A549 (cell line): ENCODE results near the gene SERPINA3. TPM values are rescaled to one million over a fixed set of nuclear protein-coding genes. Genes with fewer than 3 reads are reported as not detected.

ENCODE experiments used
- ATAC-seq, 2 experiments: fragments of 200-7000 bp in 1 of 2; fragments of >200 bp in 1 of 2; cut with Nextera tagmentation in 1 of 2; cut with Tn5 transposase in 1 of 2; 3 replicates each; pipeline versions ENCODE4 v1.8.0 to v1.9.1; 2018 to 2020; ENCODE audit warnings: mild to moderate bottlenecking in 1 of 2, moderate library complexity in 1 of 2
- CTCF ChIA-PET: fragments of 300-600 bp; sonication (Branson Sonifier 250); formaldehyde crosslinking; extraction: SDS; loops from one replicate; lab custom pipeline; 2021; ENCODE audit warnings: antibody characterized with exemption, inconsistent platforms; lab: Yijun Ruan, JAX
- POLR2A ChIA-PET: fragments of 350-600 bp; formaldehyde crosslinking; extraction: SDS; loops from one replicate; lab custom pipeline; 2021; ENCODE audit warnings: antibody characterized with exemption, inconsistent platforms; lab: Yijun Ruan, JAX
- DNase-seq, 2 experiments: peaks; one replicate each; pipeline versions ENCODE4 v3.0.0 to v3.0.0-alpha.2; 2011 to 2016; ENCODE audit warnings: low read depth in 1 of 2, low spot score in 1 of 2
- FAIRE-seq: peaks from 2 replicates; lab custom pipeline; 2011; peaks lifted over from hg19 to GRCh38; lab: Jason Lieb, UNC
- H3K27ac ChIP-seq, 2 experiments: fragments of >200 bp; sonication (Bioruptor Twin); formaldehyde crosslinking; 3 replicates each; pipeline ENCODE4 v1.5.1; 2016 to 2017
- H3K4me1 ChIP-seq: fragments of >200 bp; sonication (Bioruptor Twin); formaldehyde crosslinking; 3 replicates; pipeline ENCODE4 v1.6.1; 2016
- H3K4me2 ChIP-seq: fragments of >200 bp; sonication (Bioruptor Twin); formaldehyde crosslinking; 3 replicates; pipeline ENCODE4 v1.6.1; 2016
- H3K4me3 ChIP-seq: fragments of >200 bp; sonication (Bioruptor Twin); formaldehyde crosslinking; 3 replicates; pipeline ENCODE4 v1.5.1; 2016
- H3K9me3 ChIP-seq: fragments of >200 bp; sonication (Bioruptor Twin); formaldehyde crosslinking; 3 replicates; pipeline ENCODE4 v1.6.1; 2016
- BHLHE40 ChIP-seq: IDR thresholded peaks from 2 replicates; pipeline ENCODE4 v1.6.1; 2012; ENCODE audit warnings: low read depth, low read length, inconsistent platforms
- CBX8 ChIP-seq: fragments of 200-600 bp; sonication (generic); IDR thresholded peaks from 2 replicates; pipeline ENCODE4 v1.6.1; 2016
- CEBPB ChIP-seq, 2 experiments: fragments of >200 bp in 1 of 2; sonication (Bioruptor Twin) in 1 of 2; formaldehyde crosslinking in 1 of 2; IDR thresholded peaks; 2 replicates each; pipeline ENCODE4 v1.6.1; 2012 to 2016
- EP300 ChIP-seq, 2 experiments: fragments of >200 bp; sonication (Bioruptor Twin); formaldehyde crosslinking; IDR thresholded peaks; 2 replicates in 1 of 2; 3 replicates in 1 of 2; pipeline ENCODE4 v1.6.1; 2016 to 2017
- ESRRA ChIP-seq: fragments of 150-350 bp; IDR thresholded peaks from 2 replicates; pipeline ENCODE4 v1.6.1; 2014; ENCODE audit warnings: mild to moderate bottlenecking, low read length, borderline replicate concordance
- FOXS1 ChIP-seq: fragments of 250-450 bp; sonication (Bioruptor Pico); IDR thresholded peaks from 2 replicates; pipeline ENCODE4 v1.5.0; 2020; ENCODE audit warnings: mild to moderate bottlenecking, moderate library complexity
- GATA3 ChIP-seq: IDR thresholded peaks from 2 replicates; pipeline ENCODE4 v1.6.1; 2012; ENCODE audit warnings: borderline replicate concordance
- HDAC2 ChIP-seq: fragments of 200-600 bp; sonication (generic); IDR thresholded peaks from 2 replicates; pipeline ENCODE4 v1.6.1; 2016
- HOXA7 ChIP-seq: fragments of 250-450 bp; sonication (Bioruptor Pico); IDR thresholded peaks from 2 replicates; pipeline ENCODE4 v1.5.0; 2020; ENCODE audit warnings: mild to moderate bottlenecking, moderate library complexity
- HOXB13 ChIP-seq: fragments of 250-450 bp; sonication (Bioruptor Pico); IDR thresholded peaks from 2 replicates; pipeline ENCODE4 v1.5.0; 2020; ENCODE audit warnings: low read depth, mild to moderate bottlenecking, moderate library complexity
- HOXB5 ChIP-seq: fragments of 250-450 bp; sonication (Bioruptor Pico); IDR thresholded peaks from 2 replicates; pipeline ENCODE4 v1.5.0; 2020; ENCODE audit warnings: mild to moderate bottlenecking, moderate library complexity
- KDM1A ChIP-seq: fragments of 200-600 bp; sonication (generic); IDR thresholded peaks from 2 replicates; pipeline ENCODE4 v1.6.1; 2016; ENCODE audit warnings: low read depth, mild to moderate bottlenecking
- MYC ChIP-seq: IDR thresholded peaks from 2 replicates; pipeline ENCODE4 v1.6.1; 2012; ENCODE audit warnings: mild to moderate bottlenecking, inconsistent platforms, low read length, improper control_type of control experiment, borderline replicate concordance
- NFE2L2 ChIP-seq: fragments of 150-350 bp; conservative IDR thresholded peaks from 2 replicates; pipeline ENCODE4 v1.6.1; 2014; ENCODE audit warnings: low read length
- NR3C1 ChIP-seq: fragments of >200 bp; sonication (Bioruptor Twin); formaldehyde crosslinking; IDR thresholded peaks from 3 replicates; pipeline ENCODE4 v1.6.1; 2017
- POLR2A ChIP-seq: IDR thresholded peaks from 2 replicates; pipeline ENCODE4 v1.6.1; 2012; ENCODE audit warnings: mild to moderate bottlenecking, low read length
- RAD21 ChIP-seq, 2 experiments: fragments of >200 bp in 1 of 2; sonication (Bioruptor Twin) in 1 of 2; formaldehyde crosslinking in 1 of 2; IDR thresholded peaks in 1 of 2; conservative IDR thresholded peaks in 1 of 2; 2 replicates in 1 of 2; 3 replicates in 1 of 2; pipeline ENCODE4 v1.6.1; 2012 to 2018; ENCODE audit warnings: inconsistent platforms in 1 of 2
- RNF2 ChIP-seq: fragments of 200-600 bp; sonication (generic); IDR thresholded peaks from 2 replicates; pipeline ENCODE4 v1.6.1; 2016; ENCODE audit warnings: low read depth, mild to moderate bottlenecking, antibody characterized with exemption, moderate library complexity, borderline replicate concordance
- TP53 ChIP-seq: fragments of 250-450 bp; sonication (Bioruptor Pico); IDR thresholded peaks from 2 replicates; pipeline ENCODE4 v1.5.0; 2021; ENCODE audit warnings: mild to moderate bottlenecking, moderate library complexity
- ZC3H11A ChIP-seq: fragments of 450-650 bp; IDR thresholded peaks from 2 replicates; pipeline ENCODE4 v1.6.1; 2014; ENCODE audit warnings: antibody characterized with exemption, mild to moderate bottlenecking
- ZSCAN20 ChIP-seq: fragments of 250-450 bp; sonication (Bioruptor Pico); IDR thresholded peaks from 2 replicates; pipeline ENCODE4 v1.8.0; 2022; ENCODE audit warnings: mild to moderate bottlenecking, moderate library complexity
- WGBS: methylation state at CpG from one replicate; pipeline ENCODE4 v1.1.6; 2017; ENCODE audit errors: missing lambda C conversion rate; 5-methylcytosine and 5-hydroxymethylcytosine counted together
- polyA plus RNA-seq, 4 experiments: library from polyadenylated mRNA; depleted of rRNA in 3 of 4; stranded (reverse); fragments of >200 nt; fragmentation: RNase III in 1 of 4; extraction: RNeasy Plus Mini Kit Qiagen cat#74134 plus additional on column Dnase treatment in 1 of 4; gene quantifications; 2 replicates in 3 of 4; 3 replicates in 1 of 4; pipeline ENCODE4 v1.2.3, GENCODE V29; 2011 to 2017
- TF ChIP-seq, protein P1 (sequence below): IDR thresholded peaks from 2 replicates; pipeline ENCODE4 v1.6.1; 2012
- TF ChIP-seq, protein P2 (sequence below): fragments of >200 bp; sonication (Bioruptor Twin); formaldehyde crosslinking; IDR thresholded peaks from 2 replicates; pipeline ENCODE4 v1.6.1; 2016
- TF ChIP-seq, protein P3 (sequence below): fragments of 450-650 bp; IDR thresholded peaks from 2 replicates; pipeline ENCODE4 v1.6.1; 2014; ENCODE audit warnings: antibody characterized with exemption
- TF ChIP-seq, protein P4 (sequence below): fragments of >200 bp; sonication (Bioruptor Twin); formaldehyde crosslinking; IDR thresholded peaks from 3 replicates; pipeline ENCODE4 v1.6.1; 2016
- TF ChIP-seq, protein P5 (sequence below): fragments of >200 bp; sonication (Bioruptor Twin); formaldehyde crosslinking; IDR thresholded peaks from 3 replicates; pipeline ENCODE4 v1.5.1; 2016
- TF ChIP-seq, protein P6 (sequence below): fragments of 250-450 bp; sonication (Bioruptor Pico); IDR thresholded peaks from 2 replicates; pipeline ENCODE4 v1.5.0; 2020; ENCODE audit warnings: low read depth, mild to moderate bottlenecking, moderate library complexity
- TF ChIP-seq, protein P7 (sequence below): fragments of 250-450 bp; sonication (Bioruptor Pico); IDR thresholded peaks from 2 replicates; pipeline ENCODE4 v1.5.0; 2021; ENCODE audit warnings: mild to moderate bottlenecking, moderate library complexity, borderline replicate concordance
- TF ChIP-seq, protein P8 (sequence below): fragments of 150-350 bp; IDR thresholded peaks from 2 replicates; pipeline ENCODE4 v1.6.1; 2014; ENCODE audit warnings: low read depth, mild to moderate bottlenecking, low read length

Gene SERPINA3
- polyA plus RNA-seq, 2 of the 4 experiments (the other 2 are of a cell fraction) = 3.1 to 9.1 TPM

DNA sequence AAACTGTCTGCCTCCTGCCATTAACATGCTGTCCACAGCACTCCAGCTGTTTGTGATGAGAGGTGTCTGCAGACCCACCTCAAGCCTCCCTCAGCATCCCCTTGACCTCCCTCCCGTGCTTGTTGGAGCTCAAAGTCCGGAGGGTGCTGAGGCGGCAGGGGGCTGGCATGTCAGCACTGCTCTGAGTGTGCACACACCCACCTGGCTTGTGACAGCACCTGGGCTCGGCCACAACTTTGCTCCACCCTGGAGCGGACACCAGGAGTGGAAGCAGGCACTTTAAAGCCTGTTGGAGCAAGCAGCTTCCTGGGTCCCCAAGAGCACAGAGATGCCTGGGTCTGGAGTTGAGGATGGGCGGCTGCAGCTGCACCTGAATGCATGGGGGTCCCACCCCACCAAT is 20.9 kb downstream of the SERPINA3 start:
- 50% methylated on average over 4 of the region's 6 CpGs for WGBS
- TF ChIP-seq NR3C1 (no peak), ZSCAN20 (CRISPR knock-in tag) (no peak), ZC3H11A (no peak), EP300 (IDR thresholded peaks at IDR 0.05) (no peak), CBX8 (no peak), HOXB5 (no peak), BHLHE40 (no peak), HDAC2 (no peak), NFE2L2 (no peak), CEBPB (IDR thresholded peaks at IDR 0.05) (no peak)
- TF ChIP-seq, protein P1, sequence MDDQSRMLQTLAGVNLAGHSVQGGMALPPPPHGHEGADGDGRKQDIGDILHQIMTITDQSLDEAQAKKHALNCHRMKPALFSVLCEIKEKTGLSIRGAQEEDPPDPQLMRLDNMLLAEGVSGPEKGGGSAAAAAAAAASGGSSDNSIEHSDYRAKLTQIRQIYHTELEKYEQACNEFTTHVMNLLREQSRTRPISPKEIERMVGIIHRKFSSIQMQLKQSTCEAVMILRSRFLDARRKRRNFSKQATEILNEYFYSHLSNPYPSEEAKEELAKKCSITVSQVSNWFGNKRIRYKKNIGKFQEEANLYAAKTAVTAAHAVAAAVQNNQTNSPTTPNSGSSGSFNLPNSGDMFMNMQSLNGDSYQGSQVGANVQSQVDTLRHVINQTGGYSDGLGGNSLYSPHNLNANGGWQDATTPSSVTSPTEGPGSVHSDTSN = no peak
- TF ChIP-seq, protein P2, sequence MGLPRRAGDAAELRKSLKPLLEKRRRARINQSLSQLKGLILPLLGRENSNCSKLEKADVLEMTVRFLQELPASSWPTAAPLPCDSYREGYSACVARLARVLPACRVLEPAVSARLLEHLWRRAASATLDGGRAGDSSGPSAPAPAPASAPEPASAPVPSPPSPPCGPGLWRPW = no peak
- TF ChIP-seq, protein P3, sequence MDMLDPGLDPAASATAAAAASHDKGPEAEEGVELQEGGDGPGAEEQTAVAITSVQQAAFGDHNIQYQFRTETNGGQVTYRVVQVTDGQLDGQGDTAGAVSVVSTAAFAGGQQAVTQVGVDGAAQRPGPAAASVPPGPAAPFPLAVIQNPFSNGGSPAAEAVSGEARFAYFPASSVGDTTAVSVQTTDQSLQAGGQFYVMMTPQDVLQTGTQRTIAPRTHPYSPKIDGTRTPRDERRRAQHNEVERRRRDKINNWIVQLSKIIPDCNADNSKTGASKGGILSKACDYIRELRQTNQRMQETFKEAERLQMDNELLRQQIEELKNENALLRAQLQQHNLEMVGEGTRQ = no peak
- TF ChIP-seq, all 56 proteins: peak for 0
- peaks cover 10% of the 10 kb centered on the region; the same call in 2 of the 3 replicates for H3K4me1 ChIP-seq
- DNase-seq = no peak
- H3K4me2 ChIP-seq = no peak overlapping the region
- ChIA-PET POLR2A (no interaction called here), CTCF (interaction anchor here (0.8 to 1.3 kb wide), 4 partner anchors 12 to 147 kb away, joined by 3 to 4 read pairs (median 4); no protein-coding TSS in a partner anchor)
- no peak overlapping the region for H3K4me3 ChIP-seq
- peaks cover 16% of the 10 kb centered on the region for H3K9me3 ChIP-seq
- no peak for FAIRE-seq
- ATAC-seq = no peak
- H3K27ac ChIP-seq = no peak overlapping the region

DNA sequence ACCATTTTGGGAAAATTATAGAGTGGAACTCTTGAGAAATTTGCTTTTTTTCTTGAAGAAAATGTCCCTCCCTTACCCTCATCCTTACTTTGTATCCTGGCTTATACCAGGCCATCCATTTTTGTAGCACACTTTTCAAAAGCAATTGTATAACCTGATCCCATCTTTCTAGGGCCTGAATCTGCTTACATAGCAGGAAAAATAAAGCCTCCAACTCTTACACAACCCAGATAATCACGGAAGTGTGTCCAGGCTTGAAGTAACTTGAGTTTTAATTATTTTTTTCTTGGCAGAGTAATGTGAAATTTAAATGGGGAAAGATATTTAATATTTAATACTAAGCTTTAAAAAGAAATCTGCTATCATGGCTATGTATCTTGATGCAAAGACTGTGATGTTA is 23.0 kb downstream of the SERPINA3 start:
- H3K4me3 ChIP-seq = no peak overlapping the region
- DNase-seq = no peak
- CTCF ChIA-PET = no interaction called here
- POLR2A ChIA-PET = no interaction called here
- H3K9me3 ChIP-seq = peaks cover 9% of the 10 kb centered on the region
- FAIRE-seq = no peak
- TF ChIP-seq, protein P4, sequence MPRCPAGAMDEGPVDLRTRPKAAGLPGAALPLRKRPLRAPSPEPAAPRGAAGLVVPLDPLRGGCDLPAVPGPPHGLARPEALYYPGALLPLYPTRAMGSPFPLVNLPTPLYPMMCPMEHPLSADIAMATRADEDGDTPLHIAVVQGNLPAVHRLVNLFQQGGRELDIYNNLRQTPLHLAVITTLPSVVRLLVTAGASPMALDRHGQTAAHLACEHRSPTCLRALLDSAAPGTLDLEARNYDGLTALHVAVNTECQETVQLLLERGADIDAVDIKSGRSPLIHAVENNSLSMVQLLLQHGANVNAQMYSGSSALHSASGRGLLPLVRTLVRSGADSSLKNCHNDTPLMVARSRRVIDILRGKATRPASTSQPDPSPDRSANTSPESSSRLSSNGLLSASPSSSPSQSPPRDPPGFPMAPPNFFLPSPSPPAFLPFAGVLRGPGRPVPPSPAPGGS = no peak
- no peak for TF ChIP-seq RAD21 (conservative IDR thresholded peaks at IDR 0.05 in 1 of 2, IDR thresholded peaks at IDR 0.05 in 1 of 2)
- no peak for TF ChIP-seq HOXB13 (CRISPR knock-in tag)
- no peak for TF ChIP-seq TP53 (CRISPR knock-in tag)
- TF ChIP-seq ZSCAN20 (CRISPR knock-in tag) = no peak
- no peak for TF ChIP-seq ESRRA
- no peak for TF ChIP-seq POLR2A
- no peak for TF ChIP-seq GATA3
- TF ChIP-seq HOXA7 (CRISPR knock-in tag) = no peak
- no peak for TF ChIP-seq MYC
- no peak for TF ChIP-seq ZC3H11A
- no peak for TF ChIP-seq KDM1A
- no peak for TF ChIP-seq FOXS1 (CRISPR knock-in tag)
- TF ChIP-seq, protein P5, sequence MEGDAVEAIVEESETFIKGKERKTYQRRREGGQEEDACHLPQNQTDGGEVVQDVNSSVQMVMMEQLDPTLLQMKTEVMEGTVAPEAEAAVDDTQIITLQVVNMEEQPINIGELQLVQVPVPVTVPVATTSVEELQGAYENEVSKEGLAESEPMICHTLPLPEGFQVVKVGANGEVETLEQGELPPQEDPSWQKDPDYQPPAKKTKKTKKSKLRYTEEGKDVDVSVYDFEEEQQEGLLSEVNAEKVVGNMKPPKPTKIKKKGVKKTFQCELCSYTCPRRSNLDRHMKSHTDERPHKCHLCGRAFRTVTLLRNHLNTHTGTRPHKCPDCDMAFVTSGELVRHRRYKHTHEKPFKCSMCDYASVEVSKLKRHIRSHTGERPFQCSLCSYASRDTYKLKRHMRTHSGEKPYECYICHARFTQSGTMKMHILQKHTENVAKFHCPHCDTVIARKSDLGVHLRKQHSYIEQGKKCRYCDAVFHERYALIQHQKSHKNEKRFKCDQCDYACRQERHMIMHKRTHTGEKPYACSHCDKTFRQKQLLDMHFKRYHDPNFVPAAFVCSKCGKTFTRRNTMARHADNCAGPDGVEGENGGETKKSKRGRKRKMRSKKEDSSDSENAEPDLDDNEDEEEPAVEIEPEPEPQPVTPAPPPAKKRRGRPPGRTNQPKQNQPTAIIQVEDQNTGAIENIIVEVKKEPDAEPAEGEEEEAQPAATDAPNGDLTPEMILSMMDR = no peak
- no peak for TF ChIP-seq RNF2
- TF ChIP-seq, protein P6, sequence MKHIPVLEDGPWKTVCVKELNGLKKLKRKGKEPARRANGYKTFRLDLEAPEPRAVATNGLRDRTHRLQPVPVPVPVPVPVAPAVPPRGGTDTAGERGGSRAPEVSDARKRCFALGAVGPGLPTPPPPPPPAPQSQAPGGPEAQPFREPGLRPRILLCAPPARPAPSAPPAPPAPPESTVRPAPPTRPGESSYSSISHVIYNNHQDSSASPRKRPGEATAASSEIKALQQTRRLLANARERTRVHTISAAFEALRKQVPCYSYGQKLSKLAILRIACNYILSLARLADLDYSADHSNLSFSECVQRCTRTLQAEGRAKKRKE (CRISPR knock-in tag) = no peak
- TF ChIP-seq, protein P7, sequence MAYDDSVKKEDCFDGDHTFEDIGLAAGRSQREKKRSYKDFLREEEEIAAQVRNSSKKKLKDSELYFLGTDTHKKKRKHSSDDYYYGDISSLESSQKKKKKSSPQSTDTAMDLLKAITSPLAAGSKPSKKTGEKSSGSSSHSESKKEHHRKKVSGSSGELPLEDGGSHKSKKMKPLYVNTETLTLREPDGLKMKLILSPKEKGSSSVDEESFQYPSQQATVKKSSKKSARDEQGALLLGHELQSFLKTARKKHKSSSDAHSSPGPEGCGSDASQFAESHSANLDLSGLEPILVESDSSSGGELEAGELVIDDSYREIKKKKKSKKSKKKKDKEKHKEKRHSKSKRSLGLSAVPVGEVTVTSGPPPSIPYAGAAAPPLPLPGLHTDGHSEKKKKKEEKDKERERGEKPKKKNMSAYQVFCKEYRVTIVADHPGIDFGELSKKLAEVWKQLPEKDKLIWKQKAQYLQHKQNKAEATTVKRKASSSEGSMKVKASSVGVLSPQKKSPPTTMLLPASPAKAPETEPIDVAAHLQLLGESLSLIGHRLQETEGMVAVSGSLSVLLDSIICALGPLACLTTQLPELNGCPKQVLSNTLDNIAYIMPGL (CRISPR knock-in tag) = no peak
- TF ChIP-seq, protein P8, sequence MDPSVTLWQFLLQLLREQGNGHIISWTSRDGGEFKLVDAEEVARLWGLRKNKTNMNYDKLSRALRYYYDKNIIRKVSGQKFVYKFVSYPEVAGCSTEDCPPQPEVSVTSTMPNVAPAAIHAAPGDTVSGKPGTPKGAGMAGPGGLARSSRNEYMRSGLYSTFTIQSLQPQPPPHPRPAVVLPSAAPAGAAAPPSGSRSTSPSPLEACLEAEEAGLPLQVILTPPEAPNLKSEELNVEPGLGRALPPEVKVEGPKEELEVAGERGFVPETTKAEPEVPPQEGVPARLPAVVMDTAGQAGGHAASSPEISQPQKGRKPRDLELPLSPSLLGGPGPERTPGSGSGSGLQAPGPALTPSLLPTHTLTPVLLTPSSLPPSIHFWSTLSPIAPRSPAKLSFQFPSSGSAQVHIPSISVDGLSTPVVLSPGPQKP = no peak
- no peak for TF ChIP-seq CEBPB (IDR thresholded peaks at IDR 0.05)
- TF ChIP-seq, all 56 proteins: peak for 0
- H3K4me1 ChIP-seq = peaks cover 16% of the 10 kb centered on the region
- H3K27ac ChIP-seq = no peak overlapping the region
- ATAC-seq = no peak
- 67% methylated on average over 1 of the region's 1 CpG for WGBS
- H3K4me2 ChIP-seq = no peak overlapping the region
